HG02938 (cell line): ENCODE measurements around the gene TMEM132D.
"Not testable (repeated sequence)": the region's sequence is repeated elsewhere in the genome, so short reads cannot be mapped to it uniquely, and the experiment has no call there.

Source experiments
- ATAC-seq: cut with Tn5 transposase; IDR thresholded peaks from one replicate; pipeline ENCODE4 v1.9.1; 2021; ENCODE audit warnings: mild to moderate bottlenecking, moderate library complexity; ENCODE audit not compliant: unreplicated experiment

Gene TMEM132D

GRCh38 chr12:129080391-129080790 is 823.4 kb downstream of the TMEM132D start:
- ATAC-seq, result no peak

- ATAC-seq, result no peak
Observed at GRCh38 chr12:129079719-129080118, 824.1 kb downstream of the TMEM132D start.

DNA sequence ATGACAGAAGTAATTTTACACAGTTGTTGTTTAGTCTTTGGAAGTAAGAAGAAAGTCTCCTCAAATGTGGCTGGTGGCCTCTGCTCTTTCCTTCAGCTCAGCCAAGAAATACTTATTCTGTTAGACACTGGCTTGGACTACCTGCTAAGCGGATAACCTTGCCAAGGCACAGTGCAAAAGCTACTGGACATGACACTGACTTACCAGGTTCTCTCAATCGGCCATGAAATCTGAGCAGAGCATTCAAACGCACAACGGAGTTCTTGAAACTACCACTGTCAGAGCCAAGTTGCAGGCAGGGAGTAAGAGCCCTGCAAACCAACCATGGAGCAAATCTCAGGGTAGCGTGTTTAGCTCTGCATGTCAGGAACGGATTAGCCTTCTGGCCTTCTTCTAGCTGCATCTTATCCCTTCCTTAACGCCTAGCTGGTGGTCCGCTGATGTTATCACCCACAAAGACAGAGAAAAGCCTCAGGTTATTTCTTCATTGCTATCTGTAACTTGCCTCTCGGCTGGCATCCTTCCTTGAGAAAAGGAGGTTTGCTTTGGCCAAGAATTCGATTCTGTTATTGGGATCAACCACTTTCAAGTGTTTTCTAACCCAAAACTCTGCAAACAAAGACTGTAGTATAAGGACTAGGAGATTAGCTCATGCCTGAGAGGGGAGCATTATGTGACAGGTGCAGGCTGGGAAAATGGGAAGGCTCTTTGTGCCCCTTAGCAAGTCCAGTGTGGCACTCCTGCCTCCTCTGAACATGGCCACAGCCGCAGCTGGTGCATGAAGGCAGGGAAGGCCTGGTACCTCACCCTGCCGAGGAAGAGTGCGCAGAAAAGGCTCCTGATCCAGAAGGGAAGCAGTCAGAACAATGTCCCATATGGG is 827.1 kb downstream of the TMEM132D start:
- ATAC-seq, result no peak

DNA sequence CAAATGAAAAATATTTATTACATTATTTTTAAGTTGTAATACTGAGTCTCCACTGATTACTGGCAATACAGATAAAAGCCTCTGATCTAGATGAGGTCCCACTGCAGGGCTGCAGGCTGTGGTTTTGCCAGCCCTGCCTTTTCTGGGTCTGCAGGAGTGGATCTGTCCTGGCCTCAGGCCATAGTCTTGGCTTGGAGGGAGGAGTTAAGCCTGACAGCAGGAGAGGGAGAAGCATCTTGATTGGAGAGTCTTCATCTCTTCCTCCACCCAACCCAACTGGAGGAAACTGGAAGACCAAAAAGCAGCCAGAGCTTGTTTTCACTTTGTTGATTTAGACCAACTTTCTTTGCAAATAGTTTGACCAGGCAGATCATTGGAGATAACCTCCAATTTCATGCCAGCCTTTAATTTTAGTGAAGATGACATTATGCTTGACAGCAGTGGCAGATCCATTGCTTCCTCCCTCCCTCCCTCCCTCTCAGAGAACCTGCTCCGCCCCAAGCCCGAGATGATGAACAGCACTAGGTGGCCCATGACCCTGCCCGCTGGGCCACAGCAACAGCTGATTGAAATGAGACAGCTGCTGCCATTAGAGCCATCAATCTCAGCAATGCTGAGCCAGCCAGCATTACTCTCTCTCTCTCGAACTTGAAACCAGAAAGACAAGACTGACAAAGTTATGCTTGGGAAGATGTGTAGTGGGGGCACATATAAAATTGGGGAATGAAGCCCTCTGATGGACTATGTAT is 828.2 kb downstream of the TMEM132D start:
- no peak for ATAC-seq

DNA sequence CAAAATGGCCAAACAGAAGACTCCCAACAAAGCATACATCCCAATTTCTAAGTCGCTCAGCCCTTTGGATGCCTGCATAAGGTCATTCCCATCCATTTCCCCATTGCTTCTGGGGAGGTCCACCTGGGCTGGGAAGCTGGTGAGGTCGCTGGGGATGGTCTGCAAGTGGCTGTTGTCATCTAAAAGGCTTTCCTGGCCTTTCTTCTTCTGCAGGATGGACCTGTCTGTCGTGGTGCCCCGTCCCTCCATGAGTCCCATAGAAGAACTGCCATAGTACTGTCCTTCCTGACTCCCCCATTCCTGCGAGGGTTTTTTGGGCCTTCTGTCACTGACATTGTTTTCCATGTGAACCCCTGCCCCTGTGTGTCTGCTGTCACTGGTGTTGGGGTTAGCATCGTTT is 829.4 kb downstream of the TMEM132D start:
- no peak for ATAC-seq

DNA sequence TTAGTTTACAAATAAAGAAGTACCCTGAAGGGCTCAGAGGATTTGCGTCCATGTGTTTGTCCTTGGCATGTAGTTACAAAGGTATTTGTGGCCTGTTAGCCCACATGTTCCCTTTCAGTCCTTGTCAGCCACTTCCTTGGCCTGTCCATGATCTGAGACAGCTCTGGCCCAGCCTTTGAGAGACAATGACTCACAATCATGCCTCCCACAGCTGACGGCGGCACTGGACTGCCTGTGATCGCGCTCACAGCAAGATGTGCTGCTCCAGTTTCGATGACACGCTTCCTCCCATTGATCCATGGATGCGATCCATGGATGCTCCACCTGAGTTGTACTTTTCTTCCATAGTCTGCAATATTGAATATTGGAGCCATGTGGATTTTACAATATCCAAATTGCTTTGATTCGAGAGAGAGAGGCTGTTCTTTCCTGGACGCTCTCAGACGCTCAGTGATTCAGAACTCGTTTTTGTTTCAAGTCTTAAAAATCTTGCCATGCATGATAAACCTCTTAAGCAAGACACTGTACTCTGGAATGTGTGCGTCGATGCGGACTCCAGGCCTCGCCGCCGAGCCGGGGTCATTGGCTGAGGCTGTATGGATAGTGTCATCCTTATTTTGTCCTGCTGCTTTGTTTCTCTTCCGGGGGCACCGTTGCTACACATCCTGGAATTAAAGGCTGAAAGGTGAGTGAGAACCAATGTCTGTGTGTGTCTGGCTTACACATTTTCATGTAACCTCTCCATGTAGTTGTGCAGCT is 830.5 kb downstream of the TMEM132D start:
- ATAC-seq, result no peak

DNA sequence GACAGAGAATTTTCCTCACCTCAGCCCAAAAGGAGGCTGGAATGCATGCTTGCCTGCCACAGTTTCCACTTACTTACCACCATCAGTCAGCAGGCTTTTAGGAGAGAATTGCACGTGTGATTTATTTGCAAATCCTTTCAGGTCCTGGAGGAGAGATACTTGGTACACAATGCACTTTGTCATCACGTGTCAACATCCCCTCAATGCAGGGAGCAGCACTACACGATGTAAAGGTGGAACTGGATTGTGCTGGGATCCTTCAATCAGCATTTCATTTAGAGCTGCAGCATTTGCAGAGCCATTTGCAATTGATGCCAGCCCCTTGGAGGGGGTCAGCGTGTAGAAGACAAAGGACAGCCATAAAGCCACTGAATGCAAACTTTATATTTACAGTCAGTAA is 832.5 kb downstream of the TMEM132D start:
- ATAC-seq, result no peak

- no peak for ATAC-seq
Observed at GRCh38 chr12:129069886-129070285, 833.9 kb downstream of the TMEM132D start.

GRCh38 chr12:129068684-129069083 is 835.1 kb downstream of the TMEM132D start:
- no peak for ATAC-seq

- ATAC-seq, result no peak
Observed at GRCh38 chr12:129067491-129067890, 836.3 kb downstream of the TMEM132D start.

DNA sequence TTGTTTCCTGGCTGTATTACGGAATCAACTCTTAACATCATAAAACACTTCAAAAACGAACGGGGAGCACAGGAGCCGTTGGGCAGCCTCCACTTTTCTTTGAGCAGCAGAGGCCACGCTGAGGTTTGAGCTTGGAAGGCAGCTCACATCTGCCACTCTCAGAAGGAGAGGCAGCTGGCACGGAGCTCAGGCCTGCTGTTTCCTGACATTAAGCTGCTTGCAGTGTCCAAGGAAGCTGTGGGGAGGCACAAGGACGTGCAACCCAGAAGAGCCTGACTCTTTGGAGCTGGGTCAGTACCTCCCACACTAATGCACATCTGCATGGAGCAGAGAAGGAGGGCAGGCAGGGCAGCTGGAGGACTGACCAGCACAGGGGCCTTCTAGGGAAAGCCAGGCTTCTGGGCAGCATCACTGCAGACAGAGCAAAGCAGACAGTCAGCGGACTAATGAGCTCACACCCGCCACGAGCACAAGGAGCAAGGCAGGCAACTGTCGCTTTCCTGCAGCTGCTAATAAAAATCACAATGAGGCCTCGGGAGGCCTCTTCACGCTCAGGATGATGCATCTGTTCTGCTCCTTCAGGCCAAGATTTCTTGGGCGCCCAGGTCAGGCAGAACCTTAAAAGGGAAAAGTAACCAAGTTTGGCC is 839.5 kb downstream of the TMEM132D start:
- no peak for ATAC-seq

DNA sequence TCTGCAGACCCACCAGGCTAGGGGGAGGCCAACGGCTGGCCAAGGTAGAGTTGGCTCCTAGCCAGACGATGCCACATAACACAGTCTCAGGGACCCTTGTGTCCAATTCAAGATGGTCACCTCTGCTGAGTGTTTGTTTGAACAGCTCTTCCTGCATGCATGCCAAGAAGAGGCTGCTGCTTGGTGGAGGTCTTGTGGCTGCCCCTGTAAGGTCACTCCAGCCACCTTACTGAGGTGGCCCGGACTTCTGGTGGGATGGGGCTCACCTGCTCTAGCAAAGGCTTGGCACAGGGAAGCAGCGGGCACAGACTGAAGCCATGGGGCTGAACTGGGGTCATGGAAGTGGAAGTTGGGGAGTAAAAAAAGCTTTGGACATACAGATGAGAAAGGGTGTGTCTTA is 840.2 kb downstream of the TMEM132D start:
- ATAC-seq, result no peak

DNA sequence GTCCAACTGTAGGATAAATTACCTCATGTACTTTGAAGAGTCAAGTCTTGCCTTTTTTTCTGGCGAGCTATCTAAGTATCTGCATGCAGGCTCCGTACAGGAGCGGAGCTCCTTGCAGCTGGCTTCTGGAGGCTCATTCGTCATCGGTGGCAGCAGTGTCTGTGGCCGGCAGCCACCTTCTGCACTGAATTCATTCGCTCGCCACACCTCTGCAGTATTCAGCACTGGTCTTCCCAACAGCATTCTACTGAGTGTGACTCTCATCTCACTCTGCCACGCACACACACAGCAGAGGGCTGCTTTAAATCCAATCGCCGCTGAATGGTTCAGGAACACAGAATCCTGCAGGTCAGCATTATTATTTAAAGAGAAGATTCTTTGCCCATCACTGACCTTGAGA is 850.6 kb downstream of the TMEM132D start:
- no peak for ATAC-seq

GRCh38 chr12:129052373-129052772 is 851.5 kb downstream of the TMEM132D start:
- ATAC-seq, result no peak

DNA sequence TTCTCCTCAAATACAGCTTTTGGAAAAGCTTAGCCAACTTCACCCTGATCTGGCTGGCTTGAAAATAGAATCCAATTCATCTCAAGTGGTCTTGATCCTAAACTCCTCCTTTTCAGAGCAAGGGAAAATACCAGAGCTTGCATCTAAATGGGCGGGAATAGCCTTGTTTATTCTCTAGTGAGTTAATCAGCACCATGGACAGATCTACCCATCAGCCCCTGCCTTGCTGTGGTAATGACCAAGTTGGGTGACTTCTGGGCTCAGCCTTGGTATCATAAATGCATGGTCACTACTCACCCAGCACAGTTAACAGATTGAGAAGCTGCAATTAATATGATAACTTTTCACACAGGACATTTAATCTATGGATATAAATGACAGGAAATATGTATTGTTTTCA is 853.9 kb downstream of the TMEM132D start:
- no peak for ATAC-seq

- not testable (repeated sequence) for ATAC-seq
Observed at GRCh38 chr12:129043334-129043733, 860.5 kb downstream of the TMEM132D start.

DNA sequence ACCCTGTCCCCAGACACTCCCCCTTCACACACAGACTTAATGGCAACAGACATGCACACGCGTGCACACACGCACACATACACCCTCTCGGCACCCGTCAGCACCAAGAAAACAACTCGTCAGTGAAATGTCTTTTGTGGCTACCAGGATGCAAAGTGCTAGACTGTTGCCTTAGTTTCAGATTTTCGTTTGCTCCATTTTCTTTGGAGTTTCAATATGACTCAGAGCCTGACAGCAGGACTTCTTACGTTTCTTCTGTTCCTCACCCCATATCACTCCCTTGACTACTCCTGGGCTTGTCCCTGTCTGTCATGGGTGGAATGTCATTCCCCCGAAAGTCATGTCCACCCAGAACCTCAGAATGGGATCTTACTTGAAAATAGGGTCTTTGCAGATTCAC is 867.7 kb downstream of the TMEM132D start:
- no peak for ATAC-seq

GRCh38 chr12:129034558-129035289 is 869.1 kb downstream of the TMEM132D start:
- no peak for ATAC-seq

DNA sequence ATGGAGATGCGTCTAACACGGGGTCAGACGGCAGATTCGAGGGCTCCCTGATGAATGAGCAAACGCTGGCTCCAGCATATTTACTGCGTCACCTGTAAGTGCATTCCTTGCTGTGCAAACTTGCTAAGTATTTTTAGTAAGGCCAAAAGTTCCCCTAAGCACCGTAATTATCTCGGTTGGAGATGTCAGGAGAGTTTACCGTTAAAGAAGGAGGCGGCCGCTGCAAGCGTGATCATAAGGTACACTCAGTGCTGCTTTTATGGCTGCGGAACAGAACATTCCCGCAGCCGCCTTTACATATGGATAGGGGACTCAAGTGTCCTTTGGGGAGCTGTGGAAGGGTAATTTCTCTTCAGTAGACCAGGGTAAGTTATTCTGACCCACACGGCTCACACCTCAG is 875.0 kb downstream of the TMEM132D start:
- no peak for ATAC-seq

- no peak for ATAC-seq
Observed at GRCh38 chr12:129025055-129025454, 878.8 kb downstream of the TMEM132D start.
